T-cell (primary cell): ENCODE measurements around the gene DOCK4. TPM values are rescaled to one million over a fixed set of nuclear protein-coding genes. Genes with fewer than 3 reads are reported as not detected.

ENCODE experiments used
- ATAC-seq, 4 experiments: fragments of 200-7000 bp in 3 of 4; fragments of 150-1000 bp in 1 of 4; cut with Tn5 transposase; replicated peaks in 1 of 4; 1 replicate in 3 of 4; 2 replicates in 1 of 4; pipeline ENCODE4 v1.10.0; 2021; ENCODE audit warnings: moderate library complexity in 3 of 4, mild to moderate bottlenecking in 2 of 4, moderate number of reproducible peaks in 1 of 4
- CTCF ChIA-PET, 2 donors: fragments of 300-600 bp; sonication (Branson Sonifier 250); formaldehyde crosslinking; loops; one replicate each; lab custom pipeline; 2022; ENCODE audit warnings: antibody characterized with exemption in 2 of 2; lab: Charles Lee
- POLR2A ChIA-PET, 2 donors: fragments of 300-600 bp; sonication (Branson Sonifier 250); formaldehyde crosslinking; loops; one replicate each; lab custom pipeline; 2022; ENCODE audit warnings: antibody characterized with exemption in 2 of 2; lab: Charles Lee
- DNase-seq, 35 experiments: peaks; one replicate each; pipeline versions ENCODE4 v3.0.0 to v3.0.0-alpha.2; 2013 to 2023
- H3K27ac ChIP-seq: one replicate; pipeline ENCODE4 v1.5.1; 2013; ENCODE audit warnings: low read length
- H3K27me3 ChIP-seq, 2 experiments: replicated peaks in 1 of 2; 1 replicate in 1 of 2; 2 replicates in 1 of 2; pipeline versions ENCODE4 v1.6.1 to v1.7.0; 2013; ENCODE audit warnings: low read length in 1 of 2, mixed read lengths in 1 of 2; ENCODE audit not compliant: control insufficient read depth in 2 of 2, insufficient read depth in 2 of 2; ENCODE audit errors: extremely low read depth in 1 of 2
- H3K36me3 ChIP-seq, 2 donors: 1 replicate in 1 of 2; 2 replicates in 1 of 2; pipeline versions ENCODE4 v1.6.1 to v1.7.0; 2013; ENCODE audit warnings: low read length in 1 of 2; ENCODE audit not compliant: control insufficient read depth in 2 of 2, insufficient read depth in 1 of 2; ENCODE audit errors: extremely low read depth in 1 of 2
- H3K4me1 ChIP-seq, 2 experiments: 1 replicate in 1 of 2; 2 replicates in 1 of 2; pipeline versions ENCODE4 v1.6.1 to v1.7.0; 2013; ENCODE audit warnings: low read length in 2 of 2, mixed read lengths in 1 of 2; ENCODE audit not compliant: insufficient read depth in 2 of 2, control insufficient read depth in 1 of 2; ENCODE audit errors: extremely low read depth in 1 of 2
- H3K4me3 ChIP-seq, 2 donors: 1 replicate in 1 of 2; 2 replicates in 1 of 2; pipeline versions ENCODE4 v1.5.1 to v1.7.0; 2013; ENCODE audit warnings: mild to moderate bottlenecking in 2 of 2, low read length in 1 of 2, moderate library complexity in 1 of 2; ENCODE audit not compliant: control insufficient read depth in 1 of 2; ENCODE audit errors: extremely low read depth in 1 of 2
- H3K9me3 ChIP-seq: 2 replicates; pipeline ENCODE4 v1.7.0; 2013
- H3K27ac Mint-ChIP-seq, 2 donors: one replicate each; pipeline ENCODE4 v1.8.0; 2020 to 2021; ENCODE audit warnings: mild to moderate bottlenecking in 2 of 2, mixed read lengths in 2 of 2
- H3K27me3 Mint-ChIP-seq, 2 donors: one replicate each; pipeline ENCODE4 v1.8.0; 2021 to 2022; ENCODE audit warnings: mixed read lengths in 2 of 2
- H3K36me3 Mint-ChIP-seq: one replicate; pipeline ENCODE4 v1.8.0; 2021; ENCODE audit warnings: mixed read lengths
- H3K4me1 Mint-ChIP-seq, 3 donors: one replicate each; pipeline ENCODE4 v1.8.0; 2020 to 2022; ENCODE audit warnings: mixed read lengths in 3 of 3, mild to moderate bottlenecking in 1 of 3
- H3K4me3 Mint-ChIP-seq, 3 donors: one replicate each; pipeline ENCODE4 v1.8.0; 2020 to 2022; ENCODE audit warnings: mild to moderate bottlenecking in 3 of 3, mixed read lengths in 3 of 3, moderate library complexity in 3 of 3
- H3K9me3 Mint-ChIP-seq, 3 donors: one replicate each; pipeline ENCODE4 v1.8.0; 2020 to 2022; ENCODE audit warnings: mixed read lengths in 3 of 3
- WGBS: methylation state at CpG from one replicate; pipeline ENCODE4 v1.1.5; 2013; ENCODE audit warnings: missing lambda C conversion rate; ENCODE audit not compliant: insufficient coverage; 5-methylcytosine and 5-hydroxymethylcytosine counted together
- total RNA-seq, 35 experiments: library from RNA in 6 of 35; stranded (reverse) in 6 of 35; fragments of 120-200 nt in 1 of 35; gene quantifications; one replicate each; pipeline versions ENCODE4 v1.2.1 to v1.2.4 and lab custom pipeline; 2013 to 2026

The DOCK4 gene, protein sequence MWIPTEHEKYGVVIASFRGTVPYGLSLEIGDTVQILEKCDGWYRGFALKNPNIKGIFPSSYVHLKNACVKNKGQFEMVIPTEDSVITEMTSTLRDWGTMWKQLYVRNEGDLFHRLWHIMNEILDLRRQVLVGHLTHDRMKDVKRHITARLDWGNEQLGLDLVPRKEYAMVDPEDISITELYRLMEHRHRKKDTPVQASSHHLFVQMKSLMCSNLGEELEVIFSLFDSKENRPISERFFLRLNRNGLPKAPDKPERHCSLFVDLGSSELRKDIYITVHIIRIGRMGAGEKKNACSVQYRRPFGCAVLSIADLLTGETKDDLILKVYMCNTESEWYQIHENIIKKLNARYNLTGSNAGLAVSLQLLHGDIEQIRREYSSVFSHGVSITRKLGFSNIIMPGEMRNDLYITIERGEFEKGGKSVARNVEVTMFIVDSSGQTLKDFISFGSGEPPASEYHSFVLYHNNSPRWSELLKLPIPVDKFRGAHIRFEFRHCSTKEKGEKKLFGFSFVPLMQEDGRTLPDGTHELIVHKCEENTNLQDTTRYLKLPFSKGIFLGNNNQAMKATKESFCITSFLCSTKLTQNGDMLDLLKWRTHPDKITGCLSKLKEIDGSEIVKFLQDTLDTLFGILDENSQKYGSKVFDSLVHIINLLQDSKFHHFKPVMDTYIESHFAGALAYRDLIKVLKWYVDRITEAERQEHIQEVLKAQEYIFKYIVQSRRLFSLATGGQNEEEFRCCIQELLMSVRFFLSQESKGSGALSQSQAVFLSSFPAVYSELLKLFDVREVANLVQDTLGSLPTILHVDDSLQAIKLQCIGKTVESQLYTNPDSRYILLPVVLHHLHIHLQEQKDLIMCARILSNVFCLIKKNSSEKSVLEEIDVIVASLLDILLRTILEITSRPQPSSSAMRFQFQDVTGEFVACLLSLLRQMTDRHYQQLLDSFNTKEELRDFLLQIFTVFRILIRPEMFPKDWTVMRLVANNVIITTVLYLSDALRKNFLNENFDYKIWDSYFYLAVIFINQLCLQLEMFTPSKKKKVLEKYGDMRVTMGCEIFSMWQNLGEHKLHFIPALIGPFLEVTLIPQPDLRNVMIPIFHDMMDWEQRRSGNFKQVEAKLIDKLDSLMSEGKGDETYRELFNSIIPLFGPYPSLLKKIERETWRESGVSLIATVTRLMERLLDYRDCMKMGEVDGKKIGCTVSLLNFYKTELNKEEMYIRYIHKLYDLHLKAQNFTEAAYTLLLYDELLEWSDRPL (N-terminal part only)
- total RNA-seq (1 to 10 TPM in 2 of 5 donors, under 1 TPM in 3; 0.35 to 1.4 (median 0.85) TPM), total RNA-seq (lab: John Stamatoyannopoulos, UW) (0.37 to 20.6 (median 1.6) reads per million in 29 experiments)
- 0.50 TPM for total RNA-seq (2013)

DNA sequence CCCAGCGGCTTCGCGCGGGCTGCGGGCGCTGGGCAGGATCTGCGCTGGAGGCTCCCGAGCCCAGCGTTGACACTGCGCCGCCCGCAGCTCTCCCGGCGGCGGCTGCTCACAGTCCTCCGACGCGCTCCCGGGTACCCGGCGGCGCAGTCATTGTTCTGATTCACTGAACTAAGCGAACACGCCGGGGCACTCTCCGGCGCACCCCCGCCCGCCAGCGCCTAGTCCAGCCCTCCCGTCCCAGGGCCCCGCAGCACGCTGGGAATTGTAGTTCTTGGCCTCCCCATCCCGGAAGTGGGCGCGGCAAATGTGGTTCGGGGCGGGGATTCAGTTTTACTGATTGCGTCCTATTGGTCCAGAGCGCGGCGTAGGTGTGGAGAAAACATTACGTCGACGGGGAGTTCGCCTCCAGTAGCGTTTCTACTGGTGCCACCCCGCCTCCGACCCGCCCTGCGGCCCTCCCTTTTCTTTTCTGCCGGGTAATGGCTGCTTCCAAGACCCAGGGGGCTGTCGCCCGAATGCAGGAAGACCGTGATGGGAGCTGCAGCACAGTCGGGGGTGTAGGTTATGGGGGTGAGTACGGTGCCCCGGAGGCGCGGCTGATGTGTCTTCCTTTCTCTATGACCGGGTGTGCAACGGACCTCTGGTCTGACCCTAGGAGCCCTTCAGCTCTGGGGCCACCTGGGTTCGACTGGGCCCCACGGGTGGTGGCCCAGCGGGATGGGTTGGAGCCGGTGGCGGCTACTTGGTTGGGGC is at the start of gene DOCK4, which contains the start of gene ZNF277:
DOCK4 (minus strand) TSS at position 162 of the 753 bp plus-strand sequence. CDS start 261 bp downstream, outside the sequence.
ZNF277 (plus strand) TSS at position 458 of the 753 bp plus-strand sequence; CDS start at position 480, 22 bp downstream.
- Mint-ChIP-seq H3K27me3 (peaks cover 23 to 27% of the 10 kb centered on the region in 2 donors), H3K27ac (peak within 1 kb of the TSS; percentile 21 to 84), H3K9me3 (no peaks in the 10 kb centered on the region), H3K36me3 (no peaks in the 10 kb centered on the region), H3K4me1 (peaks cover 41 to 44% (median 41%) of the 10 kb centered on the region in 3 donors), H3K4me3 (peak within 1 kb of the TSS; percentile 89 to 100 (median 96))
- ATAC-seq, result peak; percentile 88 to 92 (median 89)
- Histone ChIP-seq H3K36me3 (no peaks in the 10 kb centered on the region), H3K4me3 (peak within 1 kb of the TSS; percentile 89 to 98), H3K4me1 (peaks cover 22 to 27% of the 10 kb centered on the region in 2 experiments), H3K9me3 (no peaks in the 10 kb centered on the region), H3K27me3 (peaks cover 10 to 19% of the 10 kb centered on the region in 2 experiments), H3K27ac (peak within 1 kb of the TSS; percentile 50)
- WGBS, result under 1% methylated on average over 58 of the region's 67 CpGs
- ChIA-PET CTCF (no interaction called here), POLR2A (interaction anchor here (0.6 kb wide), 2 partner anchors 259 to 264 kb away, joined by 3 to 4 read pairs; no protein-coding TSS in a partner anchor)
- peak; percentile 94 to 100 (median 98) for DNase-seq

DNA sequence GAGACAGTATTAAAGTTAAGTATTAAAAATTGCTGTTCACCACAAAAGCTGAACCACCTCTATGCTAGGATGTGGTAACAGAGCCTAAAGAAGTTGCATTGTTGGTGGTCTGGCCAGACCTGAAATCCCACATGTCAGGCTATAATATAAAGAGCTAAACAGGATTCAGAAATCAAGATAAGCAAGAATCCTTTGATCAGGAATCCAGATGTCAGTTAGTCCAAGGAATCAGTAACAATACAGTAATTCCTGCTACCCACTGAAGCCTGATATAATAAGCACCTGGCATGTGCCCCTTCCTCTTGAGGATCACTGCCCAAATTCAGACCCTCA is 49.2 kb upstream of the DOCK4 start:
- Histone ChIP-seq H3K27ac (no peak overlapping the region), H3K4me3 (no peak overlapping the region), H3K27me3 (no peaks in the 10 kb centered on the region), H3K4me1 (peaks cover 4% of the 10 kb centered on the region in 2 experiments), H3K9me3 (no peaks in the 10 kb centered on the region), H3K36me3 (no peaks in the 10 kb centered on the region)
- Mint-ChIP-seq H3K4me3 (no peak overlapping the region), H3K27ac (no peak overlapping the region), H3K27me3 (no peaks in the 10 kb centered on the region), H3K4me1 (peaks cover 47 to 64% (median 56%) of the 10 kb centered on the region in 3 donors), H3K36me3 (no peaks in the 10 kb centered on the region), H3K9me3 (no peaks in the 10 kb centered on the region)
- CTCF ChIA-PET, result interaction anchor here in 1 of 2 donors (0.6 kb wide), 1 partner anchor 24 kb away, joined by 3 read pairs; no protein-coding TSS in a partner anchor
- ATAC-seq (no peak), DNase-seq (no peak)
- POLR2A ChIA-PET, result no interaction called here

DNA sequence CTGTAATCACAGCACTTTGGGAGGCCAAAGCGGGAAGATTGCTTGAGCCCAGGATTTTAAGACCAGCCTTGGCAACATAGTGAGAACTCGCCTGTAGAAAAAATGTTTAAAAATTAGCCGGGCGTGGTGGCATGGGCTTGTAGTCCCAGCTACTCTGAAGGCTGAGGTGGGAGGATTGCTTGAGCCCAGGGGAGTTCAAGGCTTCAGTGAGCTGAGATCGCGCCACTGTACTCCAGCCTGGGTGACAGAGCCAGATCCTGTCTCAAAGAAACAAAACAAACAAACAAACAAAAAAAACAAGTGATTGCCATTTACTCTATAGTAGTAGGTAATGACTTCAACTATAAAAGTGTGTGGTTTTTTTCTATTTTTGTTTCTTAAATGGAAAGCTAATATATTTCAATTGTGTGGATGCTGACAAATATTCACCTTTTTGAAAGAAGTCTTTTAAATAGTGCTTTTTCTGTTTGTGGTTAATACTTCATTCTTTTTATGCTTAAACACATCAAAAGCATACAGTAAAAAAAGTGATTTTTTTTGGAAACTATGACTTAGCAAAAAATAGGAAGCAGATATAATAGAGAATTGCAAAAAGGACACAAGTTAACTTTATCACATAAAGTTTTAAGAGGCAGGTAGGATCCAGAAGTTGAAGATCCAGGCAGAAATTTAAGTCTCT is 48.6 kb upstream of the DOCK4 start:
- WGBS, result 100% methylated on average over 3 of the region's 6 CpGs
- Histone ChIP-seq H3K9me3 (no peaks in the 10 kb centered on the region), H3K36me3 (no peaks in the 10 kb centered on the region), H3K27ac (no peak overlapping the region), H3K27me3 (no peaks in the 10 kb centered on the region), H3K4me1 (peaks cover 4% of the 10 kb centered on the region in 2 experiments), H3K4me3 (no peak overlapping the region)
- Mint-ChIP-seq H3K27me3 (no peaks in the 10 kb centered on the region), H3K27ac (no peak overlapping the region), H3K4me3 (no peak overlapping the region), H3K4me1 (peaks cover 47 to 65% (median 54%) of the 10 kb centered on the region in 3 donors), H3K36me3 (no peaks in the 10 kb centered on the region), H3K9me3 (no peaks in the 10 kb centered on the region)
- ChIA-PET POLR2A (no interaction called here), CTCF (interaction anchor here in 1 of 2 donors (0.6 kb wide), 1 partner anchor 24 kb away, joined by 3 read pairs; no protein-coding TSS in a partner anchor)
- DNase-seq (no peak), ATAC-seq (peak in 1 of 4 experiments; percentile 11)

DNA sequence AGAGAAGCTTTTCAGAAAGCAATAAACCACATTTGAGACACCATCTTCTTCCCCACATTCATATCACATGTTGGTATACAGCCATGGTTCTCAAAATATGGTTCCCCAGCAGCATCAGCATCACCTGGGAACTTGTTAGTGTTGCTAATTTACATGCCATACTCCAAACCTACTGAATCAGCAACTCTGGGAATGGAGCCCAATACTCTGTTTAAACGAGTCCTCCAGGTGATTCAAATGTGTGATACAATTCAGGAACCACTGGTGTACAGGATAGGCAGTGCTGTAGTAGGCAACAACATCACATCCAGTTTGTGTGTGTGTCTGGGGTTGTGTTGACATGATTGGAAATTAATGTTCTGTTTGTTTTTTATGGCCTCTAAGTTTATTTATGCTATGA is 48.0 kb upstream of the DOCK4 start:
- Mint-ChIP-seq H3K4me1 (peaks cover 46 to 62% (median 57%) of the 10 kb centered on the region in 3 donors), H3K36me3 (no peaks in the 10 kb centered on the region)

DNA sequence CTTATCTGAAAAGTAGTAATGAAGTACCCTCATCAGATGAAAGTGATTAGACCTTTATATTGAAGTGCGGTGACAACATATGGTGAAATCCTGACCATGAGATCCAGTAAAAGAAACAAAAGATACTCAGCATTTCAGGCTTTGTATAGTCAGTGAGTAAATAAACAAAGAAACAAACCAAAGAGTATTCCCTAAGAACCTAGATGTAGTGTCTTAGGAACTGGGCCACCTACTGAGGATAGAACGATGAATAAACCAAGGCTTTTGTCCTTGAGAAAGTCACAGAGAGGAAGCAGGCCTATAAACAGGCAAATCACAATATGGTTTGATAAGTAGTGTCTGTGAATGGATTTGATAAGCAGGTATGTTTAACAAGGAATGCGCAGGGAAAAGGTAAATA is 46.5 kb upstream of the DOCK4 start:
- no peak overlapping the region for H3K4me3 Mint-ChIP-seq
- no peak overlapping the region for H3K4me3 ChIP-seq

More for the DNA sequence above, 48.0 kb upstream of the DOCK4 start:
- Histone ChIP-seq H3K36me3 (no peaks in the 10 kb centered on the region), H3K4me3 (no peak overlapping the region), H3K27me3 (no peaks in the 10 kb centered on the region), H3K4me1 (peaks cover 4% of the 10 kb centered on the region in 2 experiments), H3K9me3 (no peaks in the 10 kb centered on the region), H3K27ac (no peak overlapping the region)
- no peaks in the 10 kb centered on the region for H3K27me3 Mint-ChIP-seq
- no peak overlapping the region for H3K27ac Mint-ChIP-seq
- no peak for ATAC-seq
- no peak for DNase-seq
- no CpG with 5 or more reads among the region's 1 CpG for WGBS
- ChIA-PET CTCF (no interaction called here), POLR2A (no interaction called here)
- no peaks in the 10 kb centered on the region for H3K9me3 Mint-ChIP-seq
- no peak overlapping the region for H3K4me3 Mint-ChIP-seq

More for the DNA sequence above, 46.5 kb upstream of the DOCK4 start:
- ATAC-seq (no peak), DNase-seq (no peak)
- ChIA-PET CTCF (no interaction called here), POLR2A (no interaction called here)
- no peaks in the 10 kb centered on the region for H3K27me3 ChIP-seq
- peaks cover 4% of the 10 kb centered on the region in 2 experiments for H3K4me1 ChIP-seq
- 94% methylated on average over 2 of the region's 3 CpGs for WGBS
- H3K27ac ChIP-seq, result no peak overlapping the region
- Mint-ChIP-seq H3K4me1 (peaks cover 46 to 67% (median 58%) of the 10 kb centered on the region in 3 donors), H3K27ac (no peak overlapping the region), H3K27me3 (no peaks in the 10 kb centered on the region), H3K9me3 (peaks cover 0 to 3% (median 3%) of the 10 kb centered on the region in 3 donors), H3K36me3 (no peaks in the 10 kb centered on the region)
- H3K36me3 ChIP-seq, result no peaks in the 10 kb centered on the region
- no peaks in the 10 kb centered on the region for H3K9me3 ChIP-seq
